HepG2 (cell line): Measurements from ENCODE around the gene OPA3.

Experiments
- ATF3 ChIP-seq: sonication (generic); formaldehyde crosslinking; IDR thresholded peaks from 2 replicates; pipeline ENCODE4 v1.4.0; 2020; ENCODE audit warnings: missing genetic modification reagents
- CREB1 ChIP-seq, 2 experiments: fragments of 450-650 bp in 1 of 2; IDR thresholded peaks; 2 replicates each; pipeline ENCODE4 v1.6.1; 2016 to 2017; ENCODE audit warnings: control low read depth in 1 of 2, mild to moderate bottlenecking in 1 of 2, missing compliant biosample characterization in 1 of 2, missing genetic modification characterization in 1 of 2
- HNRNPUL1 ChIP-seq: fragments of 200-400 bp; formaldehyde crosslinking; IDR thresholded peaks from 2 replicates; pipeline ENCODE4 v1.6.1; 2017; ENCODE audit warnings: low read depth, mild to moderate bottlenecking, low read length, moderate library complexity
- MAX ChIP-seq: IDR thresholded peaks from 2 replicates; pipeline ENCODE4 v1.6.1; 2012; ENCODE audit warnings: inconsistent platforms
- SRF ChIP-seq: IDR thresholded peaks from 2 replicates; pipeline ENCODE4 v1.6.1; 2011; ENCODE audit warnings: mild to moderate bottlenecking, low read depth, low read length, moderate library complexity
- USF2 ChIP-seq, 2 experiments: sonication (generic) in 1 of 2; formaldehyde crosslinking in 1 of 2; IDR thresholded peaks; 2 replicates each; pipeline versions ENCODE4 v1.5.1 to v1.6.1; 2011 to 2020; ENCODE audit warnings: borderline replicate concordance in 1 of 2, low read depth in 1 of 2, low read length in 1 of 2, mild to moderate bottlenecking in 1 of 2, missing genetic modification reagents in 1 of 2, moderate library complexity in 1 of 2
- ZFP62 ChIP-seq: sonication (generic); formaldehyde crosslinking; IDR thresholded peaks from 2 replicates; pipeline ENCODE4 v1.4.0; 2020; ENCODE audit warnings: missing genetic modification reagents

DNA sequence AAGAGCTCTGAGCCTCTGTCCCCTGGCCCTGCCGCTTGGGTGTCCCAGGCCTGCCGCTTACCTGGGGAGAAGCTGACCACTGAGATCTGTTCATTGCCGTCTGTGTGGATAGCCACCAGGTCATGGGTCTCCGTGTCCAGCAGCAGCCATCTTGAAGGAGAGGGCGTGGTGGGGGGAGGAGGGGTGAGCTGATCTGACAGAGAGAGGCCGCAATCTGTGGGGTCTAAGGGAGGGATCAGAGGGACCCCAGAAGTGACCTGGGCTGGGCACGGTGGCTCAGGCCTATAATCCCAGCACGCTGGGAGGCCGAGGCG lies 32.1 kb upstream of the OPA3 start:
- TF ChIP-seq USF2 (IDR thresholded peaks at IDR 0.05; ENCODE audit: low read depth, low read length) = no peak
- TF ChIP-seq USF2 (CRISPR knock-in tag; IDR thresholded peaks at IDR 0.05; ENCODE audit: borderline replicate concordance) = no peak
- no peak for TF ChIP-seq CREB1 (IDR thresholded peaks at IDR 0.05)
- TF ChIP-seq CREB1 (CRISPR knock-in tag; IDR thresholded peaks at IDR 0.05) = no peak
- no peak for TF ChIP-seq ATF3 (CRISPR knock-in tag)
- no peak for TF ChIP-seq SRF
- no peak for TF ChIP-seq HNRNPUL1
- no peak for TF ChIP-seq MAX
- TF ChIP-seq ZFP62 (CRISPR knock-in tag) = no peak
